NCI-H2227 (cell line): ENCODE results near the gene YIPF6.
"Not testable (repeated sequence)": the region's sequence is repeated elsewhere in the genome, so short reads cannot be mapped to it uniquely, and the experiment has no call there.

Experiments used
- DNase-seq: peaks from one replicate; lab custom pipeline; 2025; ENCODE audit not compliant: unreplicated experiment; lab: John Stamatoyannopoulos, UW

The YIPF6 gene

GRCh38 chrX:68498508-68499379 is at the start of gene YIPF6:
Gene YIPF6, plus strand, starts transcription at chrX:68499051. Its CDS starts 16 bp downstream, at chrX:68499067.
- DNase-seq, result peak; percentile 90

- DNase-seq, result no peak
These were observed 47.1 kb upstream of the YIPF6 start for GRCh38 chrX:68451720-68452119.

GRCh38 chrX:68454476-68455150 is 44.2 kb upstream of the YIPF6 start:
- DNase-seq, result no peak

GRCh38 chrX:68455151-68455510 is 43.7 kb upstream of the YIPF6 start:
- DNase-seq, result no peak

GRCh38 chrX:68461093-68461492 is 37.8 kb upstream of the YIPF6 start:
- DNase-seq, result no peak

GRCh38 chrX:68461576-68461975 is 37.3 kb upstream of the YIPF6 start:
- no peak for DNase-seq

GRCh38 chrX:68462197-68462596 is 36.7 kb upstream of the YIPF6 start:
- DNase-seq, result no peak

GRCh38 chrX:68462653-68463052 is 36.2 kb upstream of the YIPF6 start:
- DNase-seq, result peak; percentile 73

- no peak for DNase-seq
These were observed 35.0 kb upstream of the YIPF6 start for GRCh38 chrX:68463880-68464279.

- no peak for DNase-seq
These were observed 34.1 kb upstream of the YIPF6 start for GRCh38 chrX:68464796-68465195.

GRCh38 chrX:68480969-68481368 is 17.9 kb upstream of the YIPF6 start:
- no peak for DNase-seq

- DNase-seq, result not testable (repeated sequence)
These were observed 12.7 kb upstream of the YIPF6 start for GRCh38 chrX:68486198-68486597.

- DNase-seq, result no peak
These were observed 11.6 kb upstream of the YIPF6 start for GRCh38 chrX:68487254-68487653.

GRCh38 chrX:68487924-68488323 is 10.9 kb upstream of the YIPF6 start:
- no peak for DNase-seq

GRCh38 chrX:68488657-68489056 is 10.2 kb upstream of the YIPF6 start:
- DNase-seq, result no peak

GRCh38 chrX:68490644-68491043 is 8.2 kb upstream of the YIPF6 start:
- DNase-seq, result peak; percentile 57

GRCh38 chrX:68492583-68492982 is 6.3 kb upstream of the YIPF6 start:
- no peak for DNase-seq

- not testable (repeated sequence) for DNase-seq
These were observed 5.1 kb upstream of the YIPF6 start for GRCh38 chrX:68493776-68494175.

- DNase-seq, result no peak
These were observed 775 bp upstream of the YIPF6 start for GRCh38 chrX:68498044-68498507.

GRCh38 chrX:68499543-68500504 is 973 bp downstream of the YIPF6 start:
- DNase-seq, result no peak
